Stimulated activated naive CD4-positive, alpha-beta T cell (primary cell): ENCODE measurements around the gene ZNRD2.

Source experiments
- DNase-seq, 6 experiments: peaks; one replicate each; lab custom pipeline; 2025; lab: John Stamatoyannopoulos, UW

Gene ZNRD2

DNA sequence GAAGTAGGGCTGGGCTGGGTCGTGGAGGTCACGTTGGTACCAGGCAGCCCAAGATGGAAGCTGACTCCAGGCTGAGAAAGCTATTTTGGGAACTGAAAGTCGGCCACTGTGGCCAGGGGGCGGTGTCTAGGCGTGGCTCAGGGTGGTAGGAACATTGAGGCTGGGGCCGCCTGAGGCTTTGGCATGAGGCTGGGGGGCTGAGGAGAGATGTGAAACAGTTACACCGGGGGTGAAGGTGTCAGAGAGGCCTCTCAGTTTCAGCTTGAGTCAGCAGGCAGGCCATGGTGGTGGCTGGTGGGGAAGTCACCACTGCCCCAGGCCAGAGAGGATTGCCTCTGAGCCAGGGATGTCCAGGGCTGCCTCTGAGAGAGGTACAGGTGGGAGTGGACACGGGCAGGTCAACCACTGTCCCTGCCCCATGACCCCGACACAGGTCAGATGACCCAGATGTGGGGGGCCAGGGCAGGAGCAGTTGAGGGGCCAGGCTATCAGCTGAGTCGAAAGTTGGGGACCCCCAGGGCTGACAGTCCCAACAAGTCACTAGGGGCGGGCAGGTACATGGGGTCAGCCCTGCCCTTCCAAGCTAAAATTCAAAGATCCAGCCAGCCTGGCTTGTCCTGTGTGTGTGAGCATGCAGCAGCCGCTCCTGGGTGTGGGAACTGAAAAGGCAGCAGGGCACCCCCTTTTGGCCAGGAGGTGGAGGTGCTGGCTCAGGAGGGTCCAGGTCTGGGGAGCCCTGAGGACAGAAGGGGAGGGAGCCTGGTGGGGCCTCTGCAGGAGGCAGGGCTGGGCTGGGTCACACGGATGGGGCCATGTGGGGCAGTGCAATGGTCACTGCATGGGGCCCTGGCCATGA, 18.1 kb downstream of the ZNRD2 start:
- DNase-seq, result peak; percentile 57 to 76 (median 70)

DNA sequence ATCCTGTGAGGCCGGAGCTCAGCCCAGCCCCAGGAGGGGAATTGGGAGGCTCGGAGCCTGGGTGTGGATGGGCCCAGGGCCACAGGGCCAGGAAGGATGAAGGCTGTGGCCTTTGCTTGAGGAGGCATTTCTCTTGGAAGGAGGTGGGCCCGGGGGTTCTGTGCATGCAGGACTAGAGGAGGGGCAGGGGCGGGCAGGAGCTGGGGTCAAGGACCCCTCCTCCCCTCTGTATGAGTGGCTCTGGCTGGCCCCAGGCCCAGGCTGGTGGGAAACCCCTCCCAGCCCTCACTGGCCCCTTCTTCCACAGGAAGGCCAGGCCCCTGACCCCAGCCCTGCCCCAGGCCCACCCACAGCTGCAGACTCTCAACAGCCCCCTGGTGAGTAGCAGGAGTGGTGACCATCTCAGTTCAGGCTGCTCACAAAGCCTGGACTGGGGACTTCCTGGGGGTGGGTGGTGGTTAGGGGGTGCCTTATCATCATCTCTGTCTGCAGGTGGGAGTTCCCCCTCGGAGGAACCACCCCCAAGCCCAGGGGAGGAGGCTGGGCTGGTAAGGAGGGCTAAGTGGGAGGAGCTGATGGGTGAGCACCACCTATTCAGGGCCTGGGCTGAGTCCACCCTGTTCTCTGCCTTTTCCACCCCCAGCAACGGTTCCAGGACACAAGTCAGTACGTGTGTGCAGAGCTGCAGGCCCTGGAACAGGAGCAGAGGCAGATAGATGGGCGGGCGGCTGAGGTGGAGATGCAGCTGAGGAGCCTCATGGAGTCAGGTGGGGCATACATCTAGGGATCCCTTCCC, 19.4 kb downstream of the ZNRD2 start:
- peak in 1 of 6 experiments; percentile 17 for DNase-seq

DNA sequence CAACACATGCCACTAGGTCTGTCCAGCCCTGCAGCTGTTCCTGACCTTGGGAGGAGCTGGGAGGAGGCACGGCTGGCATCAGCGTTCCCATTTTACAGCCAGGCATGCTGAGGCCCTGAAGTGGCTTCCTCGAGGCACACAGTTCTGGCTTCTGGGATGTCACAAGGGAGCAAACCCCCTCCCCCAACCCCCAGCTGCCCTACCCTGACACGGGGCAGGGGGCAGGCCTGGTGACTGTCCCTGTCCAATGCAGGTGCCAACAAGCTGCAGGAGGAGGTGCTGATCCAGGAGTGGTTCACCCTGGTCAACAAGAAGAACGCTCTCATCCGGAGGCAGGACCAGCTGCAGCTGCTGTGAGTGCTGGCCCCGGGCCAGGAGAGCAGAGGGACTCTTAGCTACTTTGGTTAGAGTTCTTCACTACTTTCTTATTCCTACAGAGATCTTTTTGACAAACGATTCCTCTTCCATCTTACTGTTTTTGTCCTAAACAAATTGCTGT, 20.0 kb downstream of the ZNRD2 start:
- no peak for DNase-seq

DNA sequence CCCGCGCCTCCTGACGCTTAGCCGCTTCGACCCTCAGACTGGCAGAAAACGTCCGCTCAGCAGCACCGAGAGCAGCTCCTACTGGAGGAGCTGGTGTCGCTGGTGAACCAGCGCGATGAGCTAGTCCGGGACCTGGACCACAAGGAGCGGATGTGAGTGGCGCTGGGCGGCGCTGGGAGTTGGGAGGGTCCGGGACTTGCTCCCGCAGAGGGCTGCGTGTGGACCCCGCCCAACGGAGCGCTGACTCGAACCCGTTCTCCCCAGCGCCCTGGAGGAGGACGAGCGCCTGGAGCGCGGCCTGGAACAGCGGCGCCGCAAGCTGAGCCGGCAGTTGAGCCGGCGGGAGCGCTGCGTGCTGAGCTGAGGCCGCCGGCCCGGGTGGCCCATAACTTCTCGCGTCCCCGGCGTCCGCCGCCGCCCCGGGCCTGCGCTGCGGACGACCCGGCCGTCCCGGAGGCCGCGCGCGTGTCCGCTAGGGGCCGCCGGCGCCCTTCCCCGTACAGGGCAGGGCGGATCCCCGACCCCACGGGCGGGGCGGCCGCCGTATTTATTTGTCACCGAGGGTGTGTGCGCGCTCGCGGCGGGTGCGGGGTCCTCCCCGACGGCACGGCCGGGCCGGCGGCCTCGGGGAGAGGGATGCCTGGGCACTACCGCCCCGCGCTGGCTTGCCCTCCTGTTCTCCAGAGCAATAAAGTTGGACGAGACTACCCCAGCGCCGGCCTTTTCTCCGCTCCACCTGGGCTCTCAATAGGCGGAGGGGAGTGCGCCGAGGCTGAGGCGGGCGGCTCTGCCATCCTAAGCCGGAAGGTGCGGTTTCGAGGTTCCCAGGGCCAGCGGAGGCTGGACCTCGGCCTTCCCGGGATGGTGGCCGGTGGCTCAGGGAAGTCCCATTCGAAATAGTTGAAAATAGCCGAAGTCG, 21.9 kb downstream of the ZNRD2 start:
- DNase-seq, result no peak

DNA sequence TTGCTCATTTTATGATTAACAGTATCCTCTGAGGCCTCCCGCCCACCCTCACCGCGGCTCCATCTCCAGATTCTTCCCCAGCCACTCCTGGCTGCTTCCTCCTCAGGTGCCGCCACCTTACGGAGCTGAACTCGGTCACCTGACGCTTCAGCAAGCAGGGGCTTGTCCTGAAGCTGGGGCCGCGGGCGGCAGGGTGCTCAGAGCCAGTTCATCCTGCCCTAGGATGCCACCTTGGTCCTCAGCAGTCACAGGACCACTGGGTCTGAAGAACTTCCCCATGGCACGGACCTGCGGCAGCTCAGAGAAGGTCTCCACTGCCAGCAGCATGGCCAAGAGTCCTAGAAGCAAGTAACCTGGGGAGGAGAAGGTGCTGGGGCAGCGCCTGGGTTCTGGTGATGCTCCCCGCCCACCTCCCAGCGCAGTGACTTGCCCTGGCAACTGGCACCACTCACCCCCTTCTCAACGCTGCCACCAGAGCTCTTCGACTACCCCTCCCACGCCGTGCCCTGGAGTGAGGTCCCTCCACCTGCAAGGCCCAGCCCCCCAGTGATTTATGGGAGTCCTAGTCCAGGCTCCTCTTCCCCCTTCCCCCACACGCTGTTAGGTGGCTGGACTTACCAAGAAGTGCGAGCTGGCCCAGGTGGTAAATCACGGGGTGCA, 22.7 kb downstream of the ZNRD2 start:
- no peak for DNase-seq

DNA sequence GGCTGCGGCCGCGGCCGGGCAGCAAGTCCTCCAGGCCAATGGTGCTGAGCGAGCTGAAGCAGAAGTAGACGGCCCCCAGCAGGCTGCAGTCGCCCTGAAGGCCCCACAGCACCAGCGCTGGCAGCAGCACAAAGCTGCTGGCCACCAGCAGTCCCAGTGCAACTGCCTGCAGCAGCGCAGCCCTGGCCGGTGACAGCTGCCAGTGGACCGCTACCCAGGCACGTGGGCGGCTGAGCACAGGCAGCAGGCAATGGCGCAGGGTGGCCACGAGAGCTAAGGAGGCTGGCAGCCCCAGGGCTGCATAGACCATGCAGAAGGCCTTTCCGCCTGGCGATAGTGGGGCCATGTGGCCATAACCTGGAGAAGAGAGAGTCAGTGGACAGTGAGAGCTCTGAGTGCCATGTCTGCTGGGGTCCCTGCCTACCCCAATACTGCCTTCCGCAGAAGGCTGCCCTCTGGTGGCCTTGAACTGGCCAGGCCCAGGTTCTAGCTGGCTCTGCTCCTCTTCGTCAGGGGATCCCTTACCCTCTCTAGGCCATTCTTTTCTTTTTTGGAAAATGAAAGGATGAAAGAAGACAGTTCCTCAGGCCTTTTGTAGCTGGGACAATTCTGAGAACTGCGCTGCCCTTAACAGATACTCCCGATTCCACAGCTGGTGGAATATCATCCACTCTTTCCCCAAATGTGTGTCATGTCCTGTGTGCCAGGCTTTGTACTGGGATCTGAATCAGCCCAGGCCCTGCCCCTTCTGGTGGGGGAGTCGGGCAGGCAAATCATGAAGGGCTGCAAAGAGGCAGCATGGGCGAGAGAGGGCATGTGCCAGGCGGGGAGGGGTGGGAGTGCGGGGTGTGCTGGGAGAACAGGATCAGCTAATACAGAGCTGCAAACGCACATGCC, 23.5 kb downstream of the ZNRD2 start:
- DNase-seq, result peak in 4 of 6 experiments; percentile 12 to 48 (median 34)

DNA sequence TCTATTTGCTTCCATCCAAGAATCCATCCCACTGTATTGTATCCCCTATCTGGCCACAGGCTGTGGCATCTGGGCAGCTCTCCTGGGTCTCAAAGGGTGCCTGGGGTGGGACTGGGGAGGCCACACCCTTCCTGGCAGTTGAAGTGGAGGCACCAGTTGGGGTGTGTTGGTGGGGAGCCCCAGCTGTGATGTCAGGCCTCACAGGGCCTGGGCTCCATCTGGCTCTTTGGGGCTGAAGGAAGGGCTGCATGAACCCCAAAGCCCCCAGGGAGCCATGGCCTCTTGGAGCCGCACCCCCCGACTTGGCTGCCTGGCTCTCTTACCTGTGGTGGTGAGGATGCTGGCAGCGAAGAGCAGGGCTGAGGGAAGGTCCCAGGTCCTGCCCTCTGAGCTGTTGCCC, 24.9 kb downstream of the ZNRD2 start:
- no peak for DNase-seq

DNA sequence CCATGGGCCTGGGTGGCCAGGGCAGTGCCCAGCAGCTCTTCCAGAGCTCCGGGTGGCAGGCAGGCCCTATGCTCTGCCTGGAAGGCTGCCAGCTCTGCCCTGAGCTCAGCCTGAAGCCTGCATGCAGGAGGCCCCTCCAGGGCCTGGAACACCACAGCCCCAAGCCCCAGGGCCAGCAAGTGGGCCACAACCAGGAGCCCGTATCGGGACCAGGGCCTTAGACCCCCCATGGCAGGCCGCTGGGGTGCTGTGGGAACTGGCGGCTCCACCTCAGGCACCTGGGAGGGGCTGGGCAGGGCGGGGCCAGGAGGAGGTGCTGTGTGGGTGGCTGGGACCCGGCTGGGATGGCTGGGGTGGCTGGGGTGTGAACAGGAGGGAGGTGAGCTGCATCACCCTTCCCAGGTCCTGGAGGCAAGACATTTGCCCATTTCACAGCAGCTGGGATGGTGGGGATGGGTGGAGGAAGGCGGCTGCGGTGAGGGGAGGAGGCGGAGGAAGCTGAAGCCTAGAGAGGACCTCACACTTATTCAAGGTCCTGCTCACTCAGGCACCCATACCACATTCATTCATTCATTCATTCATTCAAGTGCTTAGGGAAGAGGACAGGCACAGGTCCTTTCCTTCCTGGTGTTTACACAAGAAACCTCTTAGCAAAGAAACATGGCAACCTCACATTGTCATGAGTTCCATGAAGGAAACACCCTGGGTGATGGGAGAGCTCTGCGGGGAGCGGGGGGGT, 25.4 kb downstream of the ZNRD2 start, which contains the start of gene KCNK7:
KCNK7 (minus strand) TSS at position 258 of the 739 bp plus-strand sequence; CDS start at position 230, 28 bp downstream.
- no peak for DNase-seq

DNA sequence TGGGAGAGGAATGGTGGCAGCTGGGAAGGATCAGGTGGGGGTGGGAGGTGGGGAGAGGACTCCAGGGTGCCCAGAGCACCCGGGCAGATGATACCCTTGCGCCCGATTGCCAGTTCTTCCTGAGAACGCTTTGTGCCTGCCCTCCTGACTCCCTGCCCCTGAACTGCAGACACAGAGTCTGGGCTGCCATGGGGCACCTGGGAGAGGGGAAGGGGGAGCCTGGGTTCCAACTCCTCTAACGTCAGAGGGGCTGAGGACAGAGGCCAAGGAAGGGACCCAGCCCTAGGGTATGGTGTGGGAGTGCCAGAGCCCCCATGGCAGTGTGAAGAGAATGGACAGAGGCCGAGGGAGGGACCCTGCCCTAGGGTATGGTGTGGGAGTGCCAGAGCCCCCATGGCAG, 26.2 kb downstream of the ZNRD2 start:
- DNase-seq, result no peak

DNA sequence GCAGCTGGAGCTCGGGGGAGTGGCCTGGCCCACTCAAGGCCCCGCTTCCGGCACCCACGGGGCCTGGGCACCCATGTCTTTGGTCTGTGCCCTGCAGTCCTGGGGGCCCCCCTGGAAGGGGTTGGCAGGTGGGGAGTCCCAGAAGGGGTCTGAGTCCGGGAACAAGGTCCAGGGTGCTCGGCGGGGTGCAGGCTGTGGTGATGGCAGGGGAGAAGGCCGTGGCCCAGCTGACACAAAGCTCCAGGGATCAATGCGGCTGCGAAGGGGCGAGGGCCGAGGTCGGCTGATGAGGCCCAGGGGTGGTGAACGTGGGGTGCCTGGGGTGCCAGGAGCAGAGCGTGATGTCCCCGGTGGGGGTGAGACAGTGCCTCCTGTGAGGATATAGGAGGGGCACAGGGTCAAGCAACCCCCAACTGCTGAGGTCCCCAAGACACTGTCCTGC, 28.0 kb downstream of the ZNRD2 start:
- DNase-seq, result no peak

DNA sequence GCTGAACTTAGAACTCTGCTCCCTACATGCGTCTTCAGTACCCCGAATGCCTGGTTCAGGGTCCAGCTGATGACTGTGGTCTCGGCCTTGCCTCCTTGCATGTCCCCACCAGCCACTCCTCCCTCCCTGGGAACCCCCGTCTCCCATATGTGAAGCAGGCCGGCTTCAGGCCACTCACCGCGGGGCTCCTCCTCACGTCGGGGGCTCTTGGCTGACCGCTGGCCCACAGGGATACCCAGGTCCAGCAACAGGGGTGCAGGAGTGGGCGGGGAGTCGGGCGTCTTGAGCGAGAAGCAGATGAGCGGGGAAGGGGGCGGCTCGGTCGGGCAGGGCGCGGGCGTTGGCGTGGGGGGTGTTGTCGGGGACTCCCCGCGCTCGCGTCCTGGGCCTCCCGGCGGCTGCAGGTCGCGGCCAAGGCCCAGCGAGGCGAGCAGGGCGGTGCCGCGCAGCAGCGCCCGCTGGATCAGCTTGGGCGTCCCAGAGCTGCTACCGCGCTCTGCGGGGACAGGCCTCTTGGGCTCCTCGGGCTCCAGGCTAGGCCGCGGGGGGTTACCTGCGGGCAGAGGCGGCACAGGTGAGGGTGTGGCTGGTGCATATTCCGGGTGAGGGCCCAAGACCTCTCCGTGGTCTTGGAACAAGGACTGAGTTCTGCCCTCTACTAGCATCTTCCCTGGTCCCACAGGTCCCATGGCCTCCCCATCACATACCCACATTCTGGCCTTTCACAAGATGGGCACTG, 29.1 kb downstream of the ZNRD2 start:
- no peak for DNase-seq

DNA sequence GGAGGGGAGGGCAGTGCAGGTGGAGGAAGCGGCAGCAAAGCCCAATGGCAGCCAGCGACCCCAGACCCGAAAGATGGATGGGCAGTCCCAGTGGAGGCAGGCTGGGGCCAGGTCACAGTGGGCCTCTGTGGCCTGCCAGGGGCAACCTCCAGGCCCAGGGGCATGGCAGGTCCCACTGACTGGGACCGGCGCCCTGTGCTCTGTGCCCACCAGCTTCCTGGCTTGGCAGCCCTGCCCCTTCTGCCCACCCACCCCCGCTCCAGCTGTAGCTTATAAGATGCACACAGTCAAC, 29.6 kb downstream of the ZNRD2 start:
- DNase-seq, result no peak

DNA sequence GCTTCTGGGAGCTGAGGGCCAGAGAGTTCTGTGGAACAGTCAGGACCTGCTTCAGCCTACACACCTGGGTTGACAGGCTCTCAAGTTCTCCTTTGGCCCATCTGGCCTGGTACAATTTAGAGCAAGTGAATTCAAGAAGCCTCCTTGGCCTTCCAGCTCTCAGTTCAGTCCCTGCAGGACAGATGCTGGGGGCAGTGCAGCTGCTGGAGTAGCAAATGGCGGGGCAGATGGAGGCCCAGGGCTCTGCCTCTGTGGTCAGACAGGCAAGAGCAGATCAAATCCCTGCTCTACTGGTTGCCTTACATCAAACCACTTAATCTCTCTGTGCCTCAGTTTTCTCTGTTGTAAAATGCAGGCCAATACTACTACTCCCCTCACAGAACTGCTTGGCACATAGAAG, 34.0 kb downstream of the ZNRD2 start:
- no peak for DNase-seq

DNA sequence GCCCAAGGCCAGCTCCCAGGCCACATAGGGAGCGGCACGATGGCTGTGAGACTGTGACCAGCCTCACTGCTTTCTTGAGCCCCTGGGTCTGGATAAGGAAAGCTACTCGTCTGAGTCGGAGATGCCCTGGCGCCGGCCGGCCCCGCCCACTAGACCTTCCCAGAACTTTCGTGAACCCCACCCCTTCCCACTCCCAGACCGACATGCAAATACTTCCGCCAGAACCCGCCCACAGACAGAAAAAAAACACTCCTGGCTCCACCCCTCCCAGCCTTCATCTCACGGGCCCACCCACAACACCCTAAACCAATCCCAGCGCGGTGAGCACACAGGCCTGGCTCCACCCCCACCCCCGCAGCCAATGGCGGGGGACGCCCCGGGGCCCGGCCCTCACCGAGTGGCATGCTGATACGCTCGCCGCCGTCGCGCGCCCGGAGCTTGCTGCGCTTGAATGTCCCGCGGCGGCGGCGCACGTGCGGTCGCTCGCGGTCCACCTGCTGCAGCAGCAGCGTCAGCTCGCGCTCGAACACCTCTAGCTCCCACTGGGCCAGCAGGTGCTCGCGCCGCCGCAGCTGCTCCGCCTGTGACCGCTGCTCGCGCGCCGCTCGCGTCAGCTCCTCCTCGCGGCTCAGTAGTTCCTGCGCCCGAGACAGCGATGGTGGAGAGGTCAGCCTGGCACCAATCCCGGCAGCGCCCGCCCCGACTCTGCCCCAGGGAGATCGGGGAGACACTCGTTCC, 36.8 kb downstream of the ZNRD2 start:
- DNase-seq, result no peak

DNA sequence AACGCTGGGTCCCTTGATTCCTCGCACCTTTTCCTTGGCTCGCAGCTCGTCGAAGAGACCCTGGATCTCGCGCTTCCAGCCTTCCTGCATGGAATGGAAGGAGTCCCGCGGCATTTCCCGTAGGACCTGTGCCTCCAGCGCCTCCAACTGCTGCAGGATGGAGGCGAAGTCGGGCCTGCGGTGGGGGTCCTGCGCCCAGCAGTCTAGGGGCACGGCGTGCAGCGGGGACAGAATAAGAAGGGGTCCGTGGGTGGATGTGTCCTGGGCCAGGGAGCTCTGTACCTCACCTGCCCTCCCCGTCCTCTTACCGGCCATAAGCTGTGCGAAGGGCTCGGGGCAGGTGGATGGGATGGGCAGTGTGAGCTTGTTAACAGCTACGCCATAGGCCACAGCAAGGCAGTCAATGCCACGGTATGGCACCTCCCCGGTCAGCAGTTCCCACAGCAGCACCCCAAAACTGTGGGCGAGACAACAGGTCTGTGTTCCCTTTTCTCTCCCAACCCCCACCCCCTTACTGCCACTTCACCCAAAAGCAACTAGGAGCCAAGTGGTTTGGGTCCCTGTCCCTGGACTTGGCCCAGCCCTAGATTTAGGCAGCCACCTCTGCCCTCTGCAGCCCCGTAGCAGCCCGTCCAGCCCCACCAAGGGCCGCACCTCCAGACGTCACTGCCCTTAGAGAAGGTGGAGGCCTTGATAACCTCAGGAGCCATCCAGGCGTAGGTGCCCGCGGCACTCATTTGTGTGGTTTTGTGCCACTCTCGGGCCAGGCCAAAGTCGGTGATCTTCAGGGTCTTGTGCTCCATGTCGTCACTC, 37.5 kb downstream of the ZNRD2 start:
- DNase-seq, result no peak

DNA sequence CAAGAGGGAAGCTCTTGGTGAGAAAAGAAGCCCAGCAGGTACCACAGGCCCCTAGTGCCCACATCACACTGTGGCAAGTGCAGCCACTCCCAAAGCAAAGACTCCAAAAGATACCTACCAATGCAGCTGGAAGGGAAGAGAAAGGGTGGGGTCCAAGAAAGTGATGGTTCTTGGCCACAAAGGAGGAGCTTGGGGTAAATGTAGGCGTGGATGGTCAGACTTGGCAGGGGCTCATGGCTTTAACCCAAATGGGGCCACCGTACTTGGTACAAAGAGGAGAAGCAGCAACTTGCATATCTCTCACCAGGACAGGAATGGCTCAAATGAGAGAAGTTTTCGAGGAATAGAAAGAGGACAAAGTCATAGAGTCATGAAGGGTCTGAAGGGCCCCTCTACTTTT, 39.0 kb downstream of the ZNRD2 start:
- DNase-seq, result no peak

DNA sequence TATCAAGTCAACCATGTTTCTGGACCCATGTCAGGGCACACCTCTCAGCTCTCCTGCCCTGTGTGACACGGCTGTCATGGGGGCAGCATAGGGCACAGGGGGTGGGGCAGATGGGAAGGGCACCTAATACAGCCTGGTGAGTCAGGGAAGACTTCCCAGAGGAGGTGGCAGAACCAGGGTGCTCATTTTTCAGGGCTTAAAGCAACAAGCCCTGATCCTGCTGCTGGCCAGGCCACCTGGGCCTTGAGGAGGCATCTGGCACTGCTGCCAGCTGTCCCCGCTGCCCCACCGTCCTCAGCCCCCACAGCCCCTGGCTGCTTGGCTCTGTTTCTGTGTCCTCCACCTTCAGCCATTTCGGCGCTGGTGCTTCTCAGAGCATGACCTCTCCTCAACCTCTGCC, 39.4 kb downstream of the ZNRD2 start:
- DNase-seq, result no peak
